IPS DF 4.7 (cell line): ENCODE measurements around the gene FRMPD4.

Source experiments
- DNase-seq: peaks from one replicate; pipeline ENCODE4 v3.0.0-alpha.2; 2013; ENCODE audit warnings: low spot score; ENCODE audit errors: extremely low read depth

Gene FRMPD4

GRCh38 chrX:12360986-12361598 lies 222.8 kb downstream of the FRMPD4 start:
- DNase-seq: no peak

- no peak for DNase-seq
These were observed 224.9 kb downstream of the FRMPD4 start for GRCh38 chrX:12363216-12363615.

GRCh38 chrX:12366440-12366839 lies 228.2 kb downstream of the FRMPD4 start:
- no peak for DNase-seq

- DNase-seq: no peak
These were observed 229.0 kb downstream of the FRMPD4 start for GRCh38 chrX:12367254-12367653.

GRCh38 chrX:12370497-12370986 lies 232.3 kb downstream of the FRMPD4 start:
- DNase-seq: no peak

- no peak for DNase-seq
These were observed 233.8 kb downstream of the FRMPD4 start for GRCh38 chrX:12372111-12372510.

GRCh38 chrX:12374286-12374685 lies 236.0 kb downstream of the FRMPD4 start:
- DNase-seq: no peak

GRCh38 chrX:12378253-12378652 lies 240.0 kb downstream of the FRMPD4 start:
- no peak for DNase-seq

- DNase-seq: no peak
These were observed 240.4 kb downstream of the FRMPD4 start for GRCh38 chrX:12378706-12379105.

GRCh38 chrX:12379671-12380070 lies 241.4 kb downstream of the FRMPD4 start:
- DNase-seq: no peak

GRCh38 chrX:12383196-12383595 lies 244.9 kb downstream of the FRMPD4 start:
- DNase-seq: no peak

GRCh38 chrX:12390301-12390700 lies 252.0 kb downstream of the FRMPD4 start:
- DNase-seq: no peak

GRCh38 chrX:12396584-12396983 lies 258.3 kb downstream of the FRMPD4 start:
- no peak for DNase-seq

- DNase-seq: no peak
These were observed 261.9 kb downstream of the FRMPD4 start for GRCh38 chrX:12400218-12400617.

- DNase-seq: no peak
These were observed 263.0 kb downstream of the FRMPD4 start for GRCh38 chrX:12401252-12401651.

- no peak for DNase-seq
These were observed 265.3 kb downstream of the FRMPD4 start for GRCh38 chrX:12403474-12404082.

- no peak for DNase-seq
These were observed 267.0 kb downstream of the FRMPD4 start for GRCh38 chrX:12405306-12405705.

GRCh38 chrX:12410523-12410922 lies 272.2 kb downstream of the FRMPD4 start:
- no peak for DNase-seq

GRCh38 chrX:12411831-12412230 lies 273.6 kb downstream of the FRMPD4 start:
- no peak for DNase-seq

- DNase-seq: no peak
These were observed 274.3 kb downstream of the FRMPD4 start for GRCh38 chrX:12412561-12412960.

- no peak for DNase-seq
These were observed 281.3 kb downstream of the FRMPD4 start for GRCh38 chrX:12419591-12419990.

- no peak for DNase-seq
These were observed 283.6 kb downstream of the FRMPD4 start for GRCh38 chrX:12421918-12422317.

- DNase-seq: no peak
These were observed 285.1 kb downstream of the FRMPD4 start for GRCh38 chrX:12423346-12423745.
